Hepatocyte (in vitro differentiated cells): ENCODE measurements around the gene ZBTB20. TPM values are rescaled to one million over a fixed set of nuclear protein-coding genes. Genes with fewer than 3 reads are reported as not detected.

Experiments used
- DNase-seq: peaks from one replicate; pipeline ENCODE4 v3.0.0-alpha.2; 2016; ENCODE audit warnings: low spot score
- H2AFZ ChIP-seq: fragments of 200-600 bp; sonication (generic); 2 replicates; pipeline ENCODE4 v1.6.0; 2016; ENCODE audit warnings: antibody characterized with exemption, mild to moderate bottlenecking
- H3K27ac ChIP-seq: fragments of 200-600 bp; sonication (generic); 2 replicates; pipeline ENCODE4 v1.5.1; 2016; ENCODE audit warnings: mild to moderate bottlenecking
- H3K27me3 ChIP-seq: fragments of 200-600 bp; sonication (generic); 2 replicates; pipeline ENCODE4 v1.6.1; 2016
- H3K36me3 ChIP-seq: fragments of 200-600 bp; sonication (generic); replicated peaks from 2 replicates; pipeline ENCODE4 v1.5.1; 2016; ENCODE audit warnings: low read depth; ENCODE audit not compliant: insufficient read depth
- H3K4me1 ChIP-seq: fragments of 200-600 bp; sonication (generic); 2 replicates; pipeline ENCODE4 v1.5.1; 2016; ENCODE audit warnings: mild to moderate bottlenecking, moderate library complexity; ENCODE audit not compliant: insufficient read depth
- H3K4me2 ChIP-seq: fragments of 200-600 bp; sonication (generic); 2 replicates; pipeline ENCODE4 v1.6.0; 2016
- H3K4me3 ChIP-seq: fragments of 200-600 bp; sonication (generic); 2 replicates; pipeline ENCODE4 v1.5.1; 2016; ENCODE audit warnings: mild to moderate bottlenecking
- H3K79me2 ChIP-seq: fragments of 200-600 bp; sonication (generic); 2 replicates; pipeline ENCODE4 v1.6.0; 2017; ENCODE audit warnings: mild to moderate bottlenecking
- H3K9me2 ChIP-seq: fragments of 200-600 bp; sonication (generic); replicated peaks from 2 replicates; pipeline ENCODE4 v1.6.0; 2017; ENCODE audit warnings: mild to moderate bottlenecking; ENCODE audit not compliant: insufficient read depth
- H3K9me3 ChIP-seq: fragments of 200-600 bp; sonication (generic); 2 replicates; pipeline ENCODE4 v1.5.1; 2016; ENCODE audit warnings: low read depth, mild to moderate bottlenecking
- H4K20me1 ChIP-seq: fragments of 200-600 bp; sonication (generic); 2 replicates; pipeline ENCODE4 v1.6.0; 2016; ENCODE audit warnings: mild to moderate bottlenecking; ENCODE audit not compliant: insufficient read depth, poor library complexity, severe bottlenecking
- CTCF ChIP-seq: fragments of 200-600 bp; sonication (generic); IDR thresholded peaks from 2 replicates; pipeline ENCODE4 v1.5.1; 2016; ENCODE audit warnings: antibody characterized with exemption, mild to moderate bottlenecking; ENCODE audit not compliant: poor library complexity
- EZH2 ChIP-seq: fragments of 200-600 bp; sonication (generic); IDR thresholded peaks from 2 replicates; pipeline ENCODE4 v1.6.1; 2016; ENCODE audit warnings: antibody characterized with exemption, mild to moderate bottlenecking, borderline replicate concordance
- EZH2phosphoT487 ChIP-seq: fragments of 200-600 bp; sonication (generic); IDR thresholded peaks from one replicate; pipeline ENCODE4 v1.6.1; 2018; ENCODE audit warnings: antibody characterized with exemption, mild to moderate bottlenecking, low read depth, moderate library complexity; ENCODE audit not compliant: unreplicated experiment, severe bottlenecking
- WGBS: methylation state at CpG from one replicate; pipeline ENCODE4 v1.1.6; 2016; ENCODE audit warnings: low lambda C conversion rate; ENCODE audit errors: missing lambda C conversion rate; 5-methylcytosine and 5-hydroxymethylcytosine counted together
- polyA plus RNA-seq: library from polyadenylated mRNA; unstranded; fragments of >200 nt; fragmentation: Nextera tagmentation; extraction: Ambion mirVana; gene quantifications from 2 replicates; pipeline ENCODE4 v1.2.1, GENCODE V29; 2016
- total RNA-seq: library from RNA; depleted of rRNA; stranded (reverse); fragments of >200 nt; gene quantifications from 2 replicates; pipeline ENCODE4 v1.2.3, GENCODE V29; 2014

Gene ZBTB20
- total and polyA plus RNA-seq, 2 experiments from 2014 or later = 25.8 to 28.0 TPM

GRCh38 chr3:114525278-114525677 is 621.8 kb downstream of the ZBTB20 start:
- no peak for DNase-seq
- no peaks in the 10 kb centered on the region for H3K9me2 ChIP-seq
- TF ChIP-seq CTCF (no peak), EZH2phosphoT487 (no peak), EZH2 (no peak)
- 97% methylated on average over 2 of the region's 2 CpGs for WGBS
- no peak overlapping the region for H3K4me2 ChIP-seq
- H3K4me1 ChIP-seq = no peaks in the 10 kb centered on the region
- no peaks in the 10 kb centered on the region for H3K9me3 ChIP-seq
- no peaks in the 10 kb centered on the region for H3K79me2 ChIP-seq
- H4K20me1 ChIP-seq = no peaks in the 10 kb centered on the region
- no peaks in the 10 kb centered on the region for H3K36me3 ChIP-seq
- H3K27me3 ChIP-seq = no peaks in the 10 kb centered on the region
- H3K4me3 ChIP-seq = no peak overlapping the region
- no peak overlapping the region for H3K27ac ChIP-seq
- H2AFZ ChIP-seq = no peak overlapping the region

- no peak for TF ChIP-seq CTCF
- TF ChIP-seq EZH2 = no peak
- TF ChIP-seq EZH2phosphoT487 = no peak
- Histone ChIP-seq H4K20me1 (no peaks in the 10 kb centered on the region), H3K36me3 (no peaks in the 10 kb centered on the region), H3K27ac (peak overlapping the region; percentile 16), H3K9me2 (no peaks in the 10 kb centered on the region), H2AFZ (no peak overlapping the region), H3K4me3 (no peak overlapping the region), H3K4me1 (peaks cover 3% of the 10 kb centered on the region), H3K4me2 (no peak overlapping the region), H3K9me3 (no peaks in the 10 kb centered on the region), H3K79me2 (no peaks in the 10 kb centered on the region), H3K27me3 (no peaks in the 10 kb centered on the region)
- DNase-seq = peak; percentile 78
- 15% methylated on average over 3 of the region's 3 CpGs for WGBS
Measured at GRCh38 chr3:114519415-114519814, 627.7 kb downstream of the ZBTB20 start.

- H3K4me3 ChIP-seq = no peak overlapping the region
- no peaks in the 10 kb centered on the region for H3K79me2 ChIP-seq
- DNase-seq = no peak
- no peaks in the 10 kb centered on the region for H3K36me3 ChIP-seq
- H3K27ac ChIP-seq = peak overlapping the region; percentile 16
- H2AFZ ChIP-seq = no peak overlapping the region
- H3K4me1 ChIP-seq = peaks cover 3% of the 10 kb centered on the region
- no peaks in the 10 kb centered on the region for H4K20me1 ChIP-seq
- H3K4me2 ChIP-seq = no peak overlapping the region
- no peak for TF ChIP-seq EZH2phosphoT487
- TF ChIP-seq CTCF = no peak
- TF ChIP-seq EZH2 = no peak
- WGBS = 89% methylated on average over 1 of the region's 1 CpG
- no peaks in the 10 kb centered on the region for H3K9me2 ChIP-seq
- H3K27me3 ChIP-seq = no peaks in the 10 kb centered on the region
- no peaks in the 10 kb centered on the region for H3K9me3 ChIP-seq
Measured at GRCh38 chr3:114518206-114518808, 628.8 kb downstream of the ZBTB20 start.
